Left ventricle myocardium inferior (tissue), 1 donor: ENCODE data around the gene LDLRAD4. TPM values are rescaled to one million over a fixed set of nuclear protein-coding genes. Genes with fewer than 3 reads are reported as not detected.

ENCODE experiments used
- DNase-seq: peaks from one replicate; pipeline ENCODE4 v3.0.0-alpha.2; 2020
- H3K27ac ChIP-seq: fragments of 200-600 bp; replicated peaks from 2 replicates; pipeline ENCODE4 v1.8.0; 2021
- H3K27me3 ChIP-seq: fragments of 200-600 bp; 2 replicates; pipeline ENCODE4 v1.8.0; 2021; ENCODE audit warnings: low read depth
- H3K36me3 ChIP-seq: fragments of 200-600 bp; 2 replicates; pipeline ENCODE4 v1.8.0; 2021
- H3K4me1 ChIP-seq: fragments of 200-600 bp; 2 replicates; pipeline ENCODE4 v1.8.0; 2021
- H3K4me3 ChIP-seq: fragments of 200-600 bp; 2 replicates; pipeline ENCODE4 v1.8.0; 2021; ENCODE audit warnings: mild to moderate bottlenecking, moderate library complexity
- H3K9me3 ChIP-seq: fragments of 200-600 bp; replicated peaks from 2 replicates; pipeline ENCODE4 v1.8.0; 2021
- intact Hi-C: fragments of 100-400 bp; cut with micrococcal nuclease; formaldehyde crosslinking; loops from one replicate; pipeline ENCODE4 v1.11.0; 2022
- total RNA-seq: library from RNA; stranded (reverse); fragmentation: NEBNext Ultra II Directional; extraction: Animal tissue kit (Norgen Biotek cat#: 25700); gene quantifications from one replicate; pipeline ENCODE4 v1.2.1, GENCODE V29; 2021
- TF ChIP-seq, protein P1 (sequence below): fragments of 200-600 bp; IDR thresholded peaks from 2 replicates; pipeline ENCODE4 v1.8.0; 2021; ENCODE audit warnings: antibody characterized with exemption, mild to moderate bottlenecking, borderline replicate concordance
- donor health status: DM: no; HTN: yes; CAD: no; lungs with severe emphysema.

The LDLRAD4 gene
- total RNA-seq, 1 donor from 2014 or later: 43.3 TPM

DNA sequence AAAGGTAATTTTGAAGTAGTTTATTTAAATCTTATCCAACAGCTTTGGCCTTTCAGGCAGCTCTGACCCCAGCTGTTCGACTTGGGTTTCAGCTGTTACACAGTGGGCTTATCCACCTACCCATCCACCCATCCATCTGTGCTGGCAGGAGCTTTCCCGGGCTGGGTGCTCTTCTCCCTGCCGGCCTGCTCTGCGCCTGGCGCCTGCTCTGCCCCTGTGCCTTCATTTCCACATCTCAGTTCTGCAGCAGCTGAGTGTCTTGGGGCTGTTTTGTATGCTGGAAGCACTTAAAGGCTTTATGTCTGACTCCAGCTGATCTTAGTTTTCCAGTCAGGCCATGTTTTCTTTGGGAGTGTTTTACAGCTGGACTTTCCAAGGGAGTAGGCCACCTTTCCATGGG lies 24.2 kb downstream of the LDLRAD4 start:
- Histone ChIP-seq H3K4me3 (no peak overlapping the region), H3K27ac (no peak overlapping the region), H3K27me3 (no peaks in the 10 kb centered on the region), H3K9me3 (no peaks in the 10 kb centered on the region), H3K4me1 (peaks cover 26% of the 10 kb centered on the region), H3K36me3 (no peaks in the 10 kb centered on the region)
- intact Hi-C loops: no loop called here
- TF ChIP-seq, protein P1, sequence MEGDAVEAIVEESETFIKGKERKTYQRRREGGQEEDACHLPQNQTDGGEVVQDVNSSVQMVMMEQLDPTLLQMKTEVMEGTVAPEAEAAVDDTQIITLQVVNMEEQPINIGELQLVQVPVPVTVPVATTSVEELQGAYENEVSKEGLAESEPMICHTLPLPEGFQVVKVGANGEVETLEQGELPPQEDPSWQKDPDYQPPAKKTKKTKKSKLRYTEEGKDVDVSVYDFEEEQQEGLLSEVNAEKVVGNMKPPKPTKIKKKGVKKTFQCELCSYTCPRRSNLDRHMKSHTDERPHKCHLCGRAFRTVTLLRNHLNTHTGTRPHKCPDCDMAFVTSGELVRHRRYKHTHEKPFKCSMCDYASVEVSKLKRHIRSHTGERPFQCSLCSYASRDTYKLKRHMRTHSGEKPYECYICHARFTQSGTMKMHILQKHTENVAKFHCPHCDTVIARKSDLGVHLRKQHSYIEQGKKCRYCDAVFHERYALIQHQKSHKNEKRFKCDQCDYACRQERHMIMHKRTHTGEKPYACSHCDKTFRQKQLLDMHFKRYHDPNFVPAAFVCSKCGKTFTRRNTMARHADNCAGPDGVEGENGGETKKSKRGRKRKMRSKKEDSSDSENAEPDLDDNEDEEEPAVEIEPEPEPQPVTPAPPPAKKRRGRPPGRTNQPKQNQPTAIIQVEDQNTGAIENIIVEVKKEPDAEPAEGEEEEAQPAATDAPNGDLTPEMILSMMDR: no peak
- no peak for DNase-seq

DNA sequence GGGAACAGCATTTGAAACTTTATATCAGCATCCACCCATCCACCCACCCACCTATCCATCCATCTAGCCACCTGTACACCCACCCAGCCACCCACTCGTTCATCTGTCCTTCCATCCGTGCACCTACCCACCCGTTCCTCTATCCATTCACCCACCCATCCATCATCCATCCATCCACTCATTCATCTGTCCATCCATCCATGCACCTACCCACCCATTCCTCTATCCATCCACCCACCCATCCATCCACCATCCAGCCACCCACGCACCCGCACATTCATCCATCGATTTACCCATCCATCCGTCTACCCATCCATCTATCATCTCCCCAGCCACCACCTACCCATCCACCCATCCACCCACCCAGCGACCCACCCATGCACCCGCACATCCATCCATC lies 24.8 kb downstream of the LDLRAD4 start:
- DNase-seq: no peak
- Histone ChIP-seq H3K4me3 (no peak overlapping the region), H3K9me3 (no peaks in the 10 kb centered on the region), H3K36me3 (no peaks in the 10 kb centered on the region), H3K4me1 (peaks cover 26% of the 10 kb centered on the region), H3K27ac (no peak overlapping the region), H3K27me3 (no peaks in the 10 kb centered on the region)
- intact Hi-C loops: no loop called here
- TF ChIP-seq, protein P1: no peak

DNA sequence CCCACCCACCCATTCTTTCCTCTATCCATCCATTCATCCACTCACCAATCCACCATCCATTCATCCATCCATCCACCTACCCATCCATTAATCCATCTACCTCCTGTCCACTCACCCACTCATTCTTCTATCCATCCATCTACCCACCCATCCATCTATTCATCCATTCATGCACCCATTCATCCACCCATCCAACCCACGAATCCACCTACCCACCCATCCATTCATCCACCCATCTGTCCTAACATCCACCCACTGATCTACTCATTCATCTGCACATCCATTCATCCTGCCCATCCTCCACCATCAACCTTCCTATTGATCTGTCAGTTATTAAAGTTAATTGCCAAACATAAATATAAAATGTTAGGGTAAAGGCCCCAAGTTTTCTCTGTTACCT lies 25.6 kb downstream of the LDLRAD4 start:
- no peak overlapping the region for H3K27ac ChIP-seq
- H3K27me3 ChIP-seq: no peaks in the 10 kb centered on the region
- no peak for DNase-seq
- intact Hi-C loops: no loop called here
- no peaks in the 10 kb centered on the region for H3K9me3 ChIP-seq
- peaks cover 25% of the 10 kb centered on the region for H3K4me1 ChIP-seq
- no peaks in the 10 kb centered on the region for H3K36me3 ChIP-seq
- TF ChIP-seq, protein P1: no peak
- H3K4me3 ChIP-seq: no peak overlapping the region

DNA sequence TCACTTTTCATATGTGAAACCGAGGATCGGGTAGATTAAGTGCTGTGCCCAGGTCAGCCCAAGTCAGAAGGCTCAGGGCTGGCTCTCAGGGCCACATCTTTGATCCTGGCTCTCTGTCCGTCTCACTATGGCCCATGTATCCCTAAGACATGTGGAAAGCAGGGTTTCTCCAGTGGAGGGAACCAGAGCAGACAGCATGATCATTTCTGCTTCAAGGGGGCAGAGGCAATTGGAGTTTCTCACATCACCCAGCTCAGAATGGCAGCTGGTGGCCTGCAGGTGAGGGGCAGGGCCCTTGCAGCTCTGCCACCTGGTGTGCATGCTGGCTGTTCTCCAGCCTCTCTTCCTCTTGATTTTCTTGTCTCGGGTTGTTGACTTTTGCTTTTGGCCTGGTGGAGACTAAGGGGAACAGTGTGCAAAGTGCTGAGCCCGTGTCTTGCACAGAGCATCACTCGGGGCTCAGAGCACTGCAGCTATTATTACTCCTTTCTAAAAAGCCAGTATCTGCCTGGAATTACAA lies 27.0 kb downstream of the LDLRAD4 start:
- intact Hi-C loops: no loop called here
- Histone ChIP-seq H3K4me1 (peaks cover 14% of the 10 kb centered on the region), H3K9me3 (no peaks in the 10 kb centered on the region), H3K27ac (no peak overlapping the region), H3K4me3 (no peak overlapping the region), H3K36me3 (no peaks in the 10 kb centered on the region), H3K27me3 (no peaks in the 10 kb centered on the region)
- DNase-seq: no peak
- TF ChIP-seq, protein P1: no peak

DNA sequence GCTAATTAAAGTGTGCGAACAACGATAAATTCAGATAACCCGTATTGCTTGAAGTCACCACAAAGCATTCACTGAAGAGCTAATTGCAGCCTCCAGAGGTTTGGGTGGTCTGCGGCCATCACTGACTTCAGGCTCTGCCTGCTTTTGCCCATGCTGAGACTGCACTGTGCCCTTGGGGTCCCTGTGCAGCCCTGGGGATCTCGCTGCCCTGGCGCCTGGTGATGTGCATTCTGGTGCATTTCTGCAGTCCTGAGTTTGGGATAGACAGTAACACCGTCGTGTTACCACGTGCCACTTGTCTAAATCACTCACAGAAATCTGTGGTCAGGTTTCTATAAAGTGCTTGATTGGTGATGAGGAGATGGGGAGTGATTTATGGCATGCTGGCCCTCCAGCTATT lies 27.6 kb downstream of the LDLRAD4 start:
- H3K4me3 ChIP-seq: no peak overlapping the region
- intact Hi-C loops: no loop called here
- no peaks in the 10 kb centered on the region for H3K27me3 ChIP-seq
- peaks cover 14% of the 10 kb centered on the region for H3K4me1 ChIP-seq
- no peak for DNase-seq
- TF ChIP-seq, protein P1: no peak
- no peaks in the 10 kb centered on the region for H3K36me3 ChIP-seq
- no peak overlapping the region for H3K27ac ChIP-seq
- no peaks in the 10 kb centered on the region for H3K9me3 ChIP-seq
